HG03097 (cell line): ENCODE measurements around the gene WNT9A.
"Not testable (repeated sequence)": the region's sequence is repeated elsewhere in the genome, so short reads cannot be mapped to it uniquely, and the experiment has no call there.

ENCODE experiments used
- ATAC-seq: cut with Tn5 transposase; IDR thresholded peaks from one replicate; pipeline ENCODE4 v1.9.1; 2021; ENCODE audit not compliant: unreplicated experiment, low FRiP score

WNT9A gene

DNA sequence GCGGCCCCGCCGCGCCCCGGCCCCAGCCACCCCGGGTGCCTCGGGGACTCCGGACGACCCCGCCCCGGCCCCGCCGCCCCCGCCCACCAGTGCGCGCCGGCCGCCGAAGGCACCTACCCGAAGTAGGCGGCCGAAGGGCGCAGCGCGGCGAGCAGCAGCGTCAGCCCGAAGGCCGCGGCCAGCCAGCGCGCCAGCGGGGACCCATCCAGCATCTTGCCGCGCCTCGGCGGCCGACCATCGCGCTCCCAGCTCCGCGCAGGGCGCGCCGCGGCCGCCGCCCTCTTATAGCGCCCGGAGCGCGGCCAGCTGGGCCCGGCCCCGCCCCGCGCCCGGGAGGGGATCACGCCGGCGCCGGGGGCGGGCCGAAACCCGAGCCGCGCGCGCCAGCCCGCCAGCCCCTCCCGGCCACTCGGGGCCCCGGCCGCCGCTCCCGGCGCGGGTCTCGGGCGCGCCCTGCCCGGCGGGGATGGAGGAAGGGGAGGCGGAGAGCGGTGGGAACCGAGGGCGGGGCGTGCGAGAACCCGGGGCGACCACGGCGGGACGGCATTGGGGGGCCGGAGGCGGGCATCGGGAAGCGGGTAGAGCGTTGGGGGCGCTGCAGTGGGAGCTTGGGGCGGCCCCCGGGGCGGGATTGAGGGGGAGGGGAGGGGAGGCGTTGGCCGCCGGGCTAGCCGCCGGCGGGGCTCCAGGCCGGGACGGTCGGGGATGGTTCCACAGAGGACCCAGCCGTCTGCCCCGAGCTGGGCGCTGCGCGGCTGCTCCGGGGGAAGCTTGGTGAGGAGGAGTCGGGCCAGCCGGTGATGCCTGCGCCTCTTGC is at the start of gene WNT9A:
Gene WNT9A, minus strand, starts transcription at position 257 of the 817 bp plus-strand sequence. Its CDS starts 45 bp downstream, at position 212.
- ATAC-seq = no peak

- no peak for ATAC-seq
These were observed 48.6 kb upstream of the WNT9A start for GRCh38 chr1:227996187-227996950.

DNA sequence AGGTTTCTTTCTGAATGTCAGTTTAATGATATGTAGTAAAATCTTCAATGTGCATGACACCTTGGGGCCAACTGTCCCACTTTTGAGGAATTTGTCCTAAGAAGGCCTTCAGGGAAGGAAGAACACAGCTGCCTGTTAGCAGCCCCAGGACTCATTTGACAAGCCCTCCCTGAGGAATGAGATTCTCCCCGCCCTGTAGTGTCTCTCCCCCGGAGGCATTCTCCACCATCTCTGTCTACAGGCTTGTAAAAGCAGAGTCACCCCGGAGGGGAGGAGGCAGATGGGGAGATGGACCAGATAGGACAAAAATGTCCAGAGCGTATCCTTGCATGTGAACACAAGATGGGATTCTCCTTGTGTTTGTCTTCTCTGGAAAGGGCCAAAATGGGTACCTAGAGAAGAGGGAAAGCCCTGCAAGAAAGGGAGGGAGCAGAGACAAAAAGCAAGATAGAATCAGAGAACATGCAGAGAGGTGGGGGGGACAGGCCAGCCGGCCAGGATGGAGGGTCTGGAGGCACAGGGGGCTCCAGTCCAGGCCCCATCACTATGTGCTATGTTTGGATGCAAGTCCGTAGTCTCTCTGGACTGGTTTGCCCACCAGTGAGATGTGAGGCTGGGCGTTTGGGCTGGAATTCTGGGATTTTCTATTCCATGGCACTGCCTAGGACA is 47.0 kb upstream of the WNT9A start:
- ATAC-seq = no peak

- no peak for ATAC-seq
These were observed 39.4 kb upstream of the WNT9A start for GRCh38 chr1:227987181-227987580.

DNA sequence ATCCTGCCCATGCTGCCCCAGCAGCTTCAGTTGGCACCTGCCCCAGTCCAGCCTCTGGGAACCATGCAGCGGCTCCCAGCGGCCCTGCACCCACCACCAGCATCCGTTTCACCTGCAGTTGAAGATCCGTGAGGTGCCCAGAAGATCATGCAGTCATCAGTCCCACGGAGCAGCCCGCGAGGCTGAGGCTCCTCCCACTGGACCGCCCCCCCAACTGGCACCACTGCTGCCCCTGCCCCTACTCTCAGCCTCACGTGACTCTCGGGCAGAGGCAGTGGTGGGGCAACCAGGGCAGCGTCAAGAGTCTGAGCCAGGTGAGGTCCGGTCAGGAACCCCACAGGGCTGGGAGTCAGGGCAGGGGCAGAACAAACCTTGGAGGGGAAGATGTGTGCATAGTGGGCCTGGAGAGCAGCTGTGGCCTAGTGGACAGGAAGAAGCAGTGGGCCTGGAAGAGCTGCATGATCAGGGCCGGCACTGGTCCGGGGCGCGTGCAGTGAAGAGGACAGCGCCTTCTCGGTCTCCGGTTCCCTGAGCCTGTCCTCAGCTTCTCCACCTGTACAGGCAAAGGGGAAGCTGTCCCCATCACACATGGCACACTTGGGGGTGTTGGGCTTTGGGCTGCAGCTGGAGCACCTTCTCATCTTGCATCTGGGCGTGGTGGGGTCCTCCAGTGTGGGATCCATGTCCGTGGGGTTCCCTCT is 28.0 kb upstream of the WNT9A start:
- not testable (repeated sequence) for ATAC-seq

DNA sequence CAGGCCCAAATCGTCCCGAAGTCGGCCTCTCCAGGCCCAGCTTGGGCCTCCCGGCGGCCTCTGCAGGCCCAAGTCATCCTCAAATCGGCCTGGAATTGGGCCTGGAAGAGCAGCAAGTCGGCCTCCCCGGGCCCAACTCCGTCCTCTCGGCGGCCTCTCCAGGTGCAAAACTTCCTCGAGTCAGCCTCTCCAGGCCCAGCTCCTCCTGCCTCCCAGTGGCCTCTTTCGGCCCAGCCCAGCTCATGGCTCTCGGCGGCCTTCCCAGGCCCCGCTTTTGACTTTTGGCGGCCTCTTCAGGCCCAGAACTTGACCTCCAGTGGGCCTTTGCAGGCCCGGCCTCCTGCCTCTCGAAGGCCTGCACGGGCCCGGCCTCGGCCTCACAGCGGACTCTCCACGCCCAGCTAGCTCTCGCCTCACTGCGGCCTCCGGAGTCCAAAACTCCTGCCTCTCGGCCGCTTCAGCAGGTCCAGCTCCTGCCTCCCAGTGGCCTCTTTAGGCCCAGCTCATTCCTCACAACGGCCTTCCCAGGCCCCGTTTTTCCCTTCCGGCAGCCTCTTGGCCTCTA is 26.1 kb upstream of the WNT9A start:
- not testable (repeated sequence) for ATAC-seq

GRCh38 chr1:227972843-227973374 is 25.2 kb upstream of the WNT9A start:
- not testable (repeated sequence) for ATAC-seq

DNA sequence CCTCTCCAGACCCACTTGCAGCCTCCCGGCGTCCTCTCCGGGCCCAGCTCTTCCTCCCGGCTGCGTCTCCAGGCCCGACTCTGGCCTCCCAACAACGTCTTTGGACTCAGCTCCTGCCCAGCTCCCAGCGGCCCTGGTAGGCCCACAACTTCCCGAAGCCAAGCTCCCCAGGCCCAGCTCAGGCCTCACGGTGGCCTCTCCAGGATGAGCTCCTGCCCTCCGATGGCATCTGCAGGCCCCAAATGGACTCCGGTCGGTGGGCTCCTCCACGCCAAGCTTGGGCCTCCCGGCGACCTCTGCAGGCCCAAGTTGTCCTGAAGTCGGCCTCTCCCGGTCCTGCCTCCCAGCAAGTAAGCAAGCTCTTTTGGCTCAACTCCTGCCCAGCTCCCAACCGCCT is 24.5 kb upstream of the WNT9A start:
- ATAC-seq = not testable (repeated sequence)

- not testable (repeated sequence) for ATAC-seq
These were observed 24.0 kb upstream of the WNT9A start for GRCh38 chr1:227971643-227972282.

DNA sequence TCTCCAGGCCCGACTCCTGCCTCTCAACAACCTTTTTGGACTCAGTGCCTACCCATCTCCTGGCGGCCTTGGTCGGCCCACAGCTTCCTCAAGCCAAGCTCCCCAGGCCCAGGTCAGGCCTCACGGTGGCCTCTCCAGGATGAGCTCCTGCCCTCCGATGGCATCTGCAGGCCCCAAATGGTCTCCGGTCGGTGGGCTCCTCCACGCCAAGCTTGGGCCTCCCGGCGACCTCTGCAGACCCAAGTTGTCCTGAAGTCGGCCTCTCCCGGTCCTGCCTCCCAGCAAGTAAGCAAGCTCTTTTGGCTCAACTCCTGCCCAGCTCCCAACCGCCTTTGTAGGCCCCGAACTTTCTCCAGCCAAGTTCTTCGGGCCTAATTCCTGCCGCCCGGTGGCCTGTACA is 23.5 kb upstream of the WNT9A start:
- ATAC-seq = not testable (repeated sequence)

GRCh38 chr1:227970076-227970995 is 22.6 kb upstream of the WNT9A start:
- ATAC-seq = not testable (repeated sequence)

DNA sequence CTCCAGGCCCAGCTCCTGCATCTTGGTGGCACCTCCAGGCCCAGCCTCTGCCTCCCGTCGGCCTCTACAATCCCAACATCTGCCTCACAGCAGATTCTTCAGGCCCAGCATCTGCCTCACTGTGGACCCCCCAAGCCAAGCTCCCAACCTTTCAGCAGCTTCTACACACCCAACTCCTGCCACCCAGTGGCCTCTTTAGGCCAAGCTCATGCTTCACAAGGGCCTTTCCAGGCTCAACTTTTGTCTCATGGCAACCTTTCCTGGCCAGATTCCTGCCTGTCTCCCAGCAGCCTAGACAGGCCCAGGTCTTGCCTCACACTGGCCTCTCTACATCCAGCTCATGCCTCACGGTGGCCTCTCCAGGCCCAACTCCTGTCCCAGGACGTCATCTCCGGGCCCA is 20.1 kb upstream of the WNT9A start:
- ATAC-seq = not testable (repeated sequence)

- ATAC-seq = not testable (repeated sequence)
These were observed 19.0 kb upstream of the WNT9A start for GRCh38 chr1:227966733-227967132.

GRCh38 chr1:227961651-227962466 is 14.1 kb upstream of the WNT9A start:
- ATAC-seq = no peak

DNA sequence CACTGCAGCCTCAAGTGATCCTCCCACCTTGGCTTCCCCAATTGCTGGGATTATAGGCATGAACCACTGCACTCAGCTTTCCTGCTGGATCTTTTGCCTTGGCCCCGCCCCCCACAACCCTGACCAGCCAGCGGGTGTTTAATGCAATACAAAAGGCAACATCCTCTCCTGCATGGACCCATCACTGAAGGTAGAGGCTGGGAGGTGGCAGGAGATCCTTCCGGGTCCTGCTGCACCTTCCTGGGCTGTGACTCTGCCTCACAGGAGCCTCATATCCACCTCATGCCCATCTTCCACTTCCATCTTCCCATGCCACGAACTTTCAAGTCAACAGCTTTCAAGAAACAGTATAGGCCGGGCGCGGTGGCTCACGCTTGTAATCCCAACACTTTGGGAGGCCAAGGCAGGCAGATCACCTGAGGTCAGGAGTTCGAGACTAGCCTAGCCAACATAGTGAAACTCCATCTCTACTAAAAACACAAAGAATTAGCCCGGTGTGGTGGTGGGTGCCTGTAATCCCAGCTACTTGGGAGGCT is 11.7 kb upstream of the WNT9A start:
- no peak for ATAC-seq

- no peak for ATAC-seq
These were observed 11.0 kb upstream of the WNT9A start for GRCh38 chr1:227958617-227959324.

GRCh38 chr1:227955808-227956207 is 8.1 kb upstream of the WNT9A start:
- no peak for ATAC-seq
